Activated T-cell treated with anti-CD3 and anti-CD28 coated beads, Interleukin-2, amount 50 U/mL, for 72 hours (primary cell): Measurements from ENCODE around the gene DOCK4. TPM values are rescaled to one million over a fixed set of nuclear protein-coding genes. Genes with fewer than 3 reads are reported as not detected.

Experiments used
- ATAC-seq, 2 donors: fragments of 150-1000 bp; cut with Tn5 transposase; replicated peaks in 1 of 2; 2 replicates each; pipeline ENCODE4 v1.10.0; 2021; ENCODE audit warnings: moderate library complexity in 2 of 2, mild to moderate bottlenecking in 1 of 2
- DNase-seq, 2 donors: peaks; one replicate each; pipeline ENCODE4 v3.0.0; 2021 to 2022; ENCODE audit warnings: mixed read lengths in 1 of 2
- H3K27ac Mint-ChIP-seq: one replicate; pipeline ENCODE4 v1.8.0; 2022; ENCODE audit warnings: mild to moderate bottlenecking, moderate library complexity, mixed read lengths
- H3K27me3 Mint-ChIP-seq: one replicate; pipeline ENCODE4 v1.8.0; 2022; ENCODE audit warnings: low read depth, mixed read lengths
- H3K36me3 Mint-ChIP-seq, 2 donors: one replicate each; pipeline ENCODE4 v1.8.0; 2022; ENCODE audit warnings: mixed read lengths in 2 of 2, mild to moderate bottlenecking in 1 of 2; ENCODE audit not compliant: insufficient read depth in 2 of 2
- H3K4me1 Mint-ChIP-seq: one replicate; pipeline ENCODE4 v1.8.0; 2022; ENCODE audit warnings: low read depth, mixed read lengths
- H3K4me3 Mint-ChIP-seq, 2 donors: one replicate each; pipeline ENCODE4 v1.8.0; 2022; ENCODE audit warnings: mild to moderate bottlenecking in 2 of 2, mixed read lengths in 2 of 2, moderate library complexity in 2 of 2
- H3K9me3 Mint-ChIP-seq, 2 donors: one replicate each; pipeline ENCODE4 v1.8.0; 2022; ENCODE audit warnings: mixed read lengths in 2 of 2
- total RNA-seq, 2 donors: library from RNA; stranded (reverse); gene quantifications; one replicate each; pipeline ENCODE4 v1.2.3, GENCODE V29; 2022

The DOCK4 gene
- total RNA-seq, 2 donors from 2014 or later = 0.29 to 0.53 TPM

DNA sequence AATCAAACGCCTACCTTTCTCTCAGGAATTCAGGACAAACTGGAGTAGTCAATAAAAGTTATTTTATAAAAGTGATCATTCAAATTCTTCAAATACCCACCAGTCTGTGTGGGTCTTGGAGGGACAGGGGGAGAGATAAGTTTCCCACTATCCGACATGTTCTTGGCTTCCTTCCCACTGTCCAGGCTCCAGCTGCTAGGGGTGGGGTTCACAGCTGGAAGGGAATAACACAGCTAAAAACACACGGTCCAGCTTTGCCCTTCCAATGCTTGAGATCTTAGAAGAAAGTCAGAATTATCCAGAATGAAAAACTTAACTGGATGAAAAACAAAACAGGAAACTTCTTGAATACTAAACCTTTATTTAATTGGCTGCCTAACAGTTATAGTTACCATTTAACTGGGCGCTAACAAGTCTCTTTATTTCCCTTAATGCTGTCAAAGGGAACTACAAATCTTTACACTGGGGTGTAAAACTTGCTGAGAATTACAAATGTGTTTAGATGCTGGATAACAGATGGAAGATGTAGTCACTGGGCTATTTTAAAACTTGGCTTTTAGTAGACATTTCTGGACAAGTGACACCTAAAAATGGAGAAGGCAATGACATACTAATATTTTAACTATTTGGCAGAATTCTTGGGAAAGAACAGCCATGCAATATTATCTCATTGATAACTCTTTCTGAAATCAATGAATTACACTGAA, 471.1 kb downstream of the DOCK4 start:
- peaks cover 8% of the 10 kb centered on the region for H3K27me3 Mint-ChIP-seq
- no peaks in the 10 kb centered on the region for H3K9me3 Mint-ChIP-seq
- H3K4me1 Mint-ChIP-seq = no peaks in the 10 kb centered on the region
- no peak overlapping the region for H3K4me3 Mint-ChIP-seq
- no peak overlapping the region for H3K27ac Mint-ChIP-seq
- DNase-seq (no peak), ATAC-seq (no peak)
- H3K36me3 Mint-ChIP-seq = no peaks in the 10 kb centered on the region

DNA sequence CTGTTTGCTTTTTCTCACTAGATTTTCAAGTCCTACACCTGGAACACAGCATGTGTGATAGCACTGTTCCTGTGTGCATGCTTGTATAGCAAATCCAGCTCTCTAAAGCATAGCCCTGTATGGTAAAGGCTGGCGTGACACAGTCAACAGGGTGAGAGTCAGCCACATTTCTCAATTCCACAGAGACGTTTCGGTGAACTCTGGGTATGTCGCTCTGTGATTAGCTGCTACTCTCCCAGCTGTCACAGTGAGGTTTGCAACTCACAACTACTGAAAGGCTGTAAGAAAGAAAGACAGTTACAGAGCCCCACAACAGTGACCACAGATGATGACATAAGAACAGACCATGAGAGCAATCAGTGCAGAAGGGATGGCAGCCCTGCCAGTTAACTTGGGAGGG, 473.3 kb downstream of the DOCK4 start:
- Mint-ChIP-seq H3K27me3 (peaks cover 8% of the 10 kb centered on the region), H3K4me3 (no peak overlapping the region), H3K27ac (no peak overlapping the region), H3K9me3 (no peaks in the 10 kb centered on the region), H3K4me1 (no peaks in the 10 kb centered on the region), H3K36me3 (no peaks in the 10 kb centered on the region)
- no peak for ATAC-seq
- no peak for DNase-seq

DNA sequence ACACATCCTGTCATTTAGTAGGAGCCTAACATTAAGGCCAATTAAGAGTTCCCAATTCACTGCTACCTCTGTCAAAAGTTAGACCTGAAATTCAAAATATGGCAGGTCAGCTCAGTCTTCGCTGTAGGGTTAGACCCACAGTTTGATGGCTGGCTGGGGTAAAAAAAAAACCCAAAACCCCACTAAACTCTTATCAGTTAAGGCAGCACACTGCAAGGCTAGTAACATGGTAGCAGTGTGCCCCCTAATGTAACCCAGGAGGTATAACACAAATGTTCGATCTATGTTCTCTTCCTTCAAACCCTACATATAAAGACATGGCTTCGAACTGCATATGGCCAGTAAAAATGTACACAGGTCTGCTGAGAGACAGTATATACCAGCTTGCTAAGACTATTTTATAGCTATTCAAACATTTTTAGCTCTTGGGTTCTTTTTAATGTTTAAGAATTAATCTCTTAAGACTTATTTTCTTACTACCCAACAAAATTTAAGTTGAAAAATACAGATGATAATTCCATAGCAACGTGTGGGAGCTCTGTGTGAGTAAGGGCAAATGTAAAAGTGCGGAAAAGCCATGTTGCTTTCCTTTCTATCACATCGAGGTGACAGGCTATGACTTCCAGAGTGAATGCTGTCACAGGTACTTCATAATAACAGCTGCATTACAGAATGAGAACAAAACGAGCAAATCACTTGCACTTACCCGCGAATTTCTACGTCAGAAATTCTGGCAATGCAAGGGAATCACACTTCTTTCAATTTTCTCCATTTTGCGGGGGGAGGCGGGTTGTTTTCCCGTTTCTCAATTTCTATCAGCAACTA, 475.5 kb downstream of the DOCK4 start:
- ATAC-seq = peak; percentile 51 to 65
- Mint-ChIP-seq H3K27me3 (no peaks in the 10 kb centered on the region), H3K36me3 (no peaks in the 10 kb centered on the region), H3K4me3 (no peak overlapping the region), H3K27ac (no peak overlapping the region), H3K4me1 (no peaks in the 10 kb centered on the region), H3K9me3 (no peaks in the 10 kb centered on the region)
- DNase-seq = peak; percentile 4 to 16

DNA sequence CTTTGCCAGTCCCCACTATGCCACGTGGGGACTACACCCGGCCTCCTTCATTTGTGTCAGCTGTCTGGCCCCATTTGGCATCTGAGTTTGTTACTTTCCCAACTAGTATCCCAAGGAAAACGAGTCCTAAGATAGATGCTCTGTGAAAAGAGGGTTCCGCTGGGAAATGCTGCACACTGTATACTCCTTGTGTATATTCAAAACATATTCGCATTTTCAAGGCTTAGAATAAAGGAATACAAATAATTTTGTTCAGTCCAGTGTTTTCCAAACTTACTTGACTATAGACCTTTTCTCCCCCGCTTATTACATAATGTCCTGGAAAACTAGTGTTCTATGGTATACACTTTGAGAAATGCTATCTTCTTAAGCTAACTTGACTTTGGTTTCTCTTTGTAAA, 476.1 kb downstream of the DOCK4 start:
- DNase-seq (no peak), ATAC-seq (no peak)
- no peaks in the 10 kb centered on the region for H3K27me3 Mint-ChIP-seq
- H3K27ac Mint-ChIP-seq = no peak overlapping the region
- no peaks in the 10 kb centered on the region for H3K9me3 Mint-ChIP-seq
- H3K4me1 Mint-ChIP-seq = no peaks in the 10 kb centered on the region
- H3K4me3 Mint-ChIP-seq = no peak overlapping the region
- no peaks in the 10 kb centered on the region for H3K36me3 Mint-ChIP-seq

DNA sequence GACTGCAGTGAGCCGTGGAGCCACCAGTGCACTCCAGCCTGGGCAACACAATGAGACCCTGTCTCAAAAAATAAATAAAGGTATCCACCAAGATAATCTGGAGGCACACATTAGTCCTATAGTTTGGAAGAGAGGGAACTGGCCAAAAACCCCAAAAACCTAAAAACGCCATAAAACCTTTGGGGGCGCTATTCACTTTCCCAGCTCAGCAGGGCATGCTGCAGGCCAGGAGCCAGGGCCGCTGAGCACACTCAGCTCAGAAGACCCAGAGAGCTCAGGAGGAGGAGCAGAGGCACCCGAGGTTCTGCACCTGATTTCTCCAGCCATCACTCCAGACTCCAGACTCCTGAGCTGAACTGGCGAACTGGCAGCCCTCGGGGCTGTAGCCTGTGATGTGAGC, 476.7 kb downstream of the DOCK4 start:
- ATAC-seq = no peak
- Mint-ChIP-seq H3K9me3 (no peaks in the 10 kb centered on the region), H3K4me3 (no peak overlapping the region), H3K27me3 (no peaks in the 10 kb centered on the region), H3K4me1 (no peaks in the 10 kb centered on the region), H3K27ac (no peak overlapping the region), H3K36me3 (no peaks in the 10 kb centered on the region)
- DNase-seq = no peak

DNA sequence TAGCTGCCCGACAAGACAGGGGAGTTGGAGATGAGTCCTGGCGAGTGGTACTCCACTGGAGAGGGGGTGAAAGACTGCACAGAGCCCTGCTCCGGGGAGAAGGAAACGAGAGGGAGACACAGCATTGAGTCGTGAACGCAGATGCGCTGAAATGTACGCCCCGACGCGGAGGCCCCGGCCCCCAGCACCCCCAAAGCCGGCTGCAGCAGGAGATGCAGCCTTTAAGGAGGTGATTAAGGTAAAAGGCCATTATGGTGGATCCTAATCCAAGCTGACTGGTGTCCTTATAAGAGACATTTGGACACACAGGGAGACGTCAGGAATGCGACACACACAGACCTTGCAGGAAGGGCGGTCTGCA, 477.6 kb downstream of the DOCK4 start:
- no peaks in the 10 kb centered on the region for H3K4me1 Mint-ChIP-seq
- ATAC-seq = no peak

DNA sequence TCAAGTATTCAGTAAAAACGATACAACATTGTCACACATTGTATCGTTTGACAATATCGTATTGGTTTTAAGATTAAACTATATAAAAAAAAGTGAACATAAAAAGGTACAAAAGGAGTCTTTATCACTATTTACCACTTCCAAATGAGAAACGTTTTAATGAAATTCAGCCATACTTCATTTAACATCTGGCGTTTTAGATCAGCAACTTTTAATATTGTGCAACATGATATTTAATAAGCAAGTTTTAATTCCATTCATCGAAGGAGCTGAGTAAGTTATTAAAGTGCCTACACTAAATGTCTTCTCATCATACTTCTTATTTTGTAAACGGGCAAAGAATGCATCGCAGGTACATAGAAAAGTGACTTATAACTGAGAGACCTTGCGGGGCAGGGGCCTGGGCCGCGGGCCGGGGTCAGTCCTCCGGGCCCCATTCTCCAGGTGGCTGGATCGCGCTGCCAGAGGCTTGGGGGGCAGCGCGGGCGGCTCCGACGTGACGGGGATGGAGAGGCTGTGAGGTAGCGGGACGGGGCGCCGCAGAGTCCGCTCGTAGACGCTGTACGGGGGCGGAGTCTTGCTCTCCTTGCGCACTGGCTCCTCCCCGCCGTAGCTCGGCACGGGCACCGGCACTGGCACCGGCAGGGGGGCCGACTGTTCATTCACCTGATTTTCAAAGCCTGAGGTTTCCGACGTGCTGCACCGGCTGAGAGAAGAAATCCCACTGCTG, 478.1 kb downstream of the DOCK4 start:
- H3K4me3 Mint-ChIP-seq = peak overlapping the region in 1 of 2 donors; percentile 40
- H3K36me3 Mint-ChIP-seq = no peaks in the 10 kb centered on the region
- ATAC-seq (no peak), DNase-seq (no peak)
- H3K9me3 Mint-ChIP-seq = no peaks in the 10 kb centered on the region
- no peaks in the 10 kb centered on the region for H3K27me3 Mint-ChIP-seq
- no peak overlapping the region for H3K27ac Mint-ChIP-seq
- H3K4me1 Mint-ChIP-seq = no peaks in the 10 kb centered on the region

More for the DNA sequence above, 477.6 kb downstream of the DOCK4 start:
- DNase-seq = no peak
- Mint-ChIP-seq H3K27ac (no peak overlapping the region), H3K27me3 (no peaks in the 10 kb centered on the region), H3K36me3 (no peaks in the 10 kb centered on the region), H3K4me3 (peak overlapping the region in 1 of 2 donors; percentile 40), H3K9me3 (no peaks in the 10 kb centered on the region)

DNA sequence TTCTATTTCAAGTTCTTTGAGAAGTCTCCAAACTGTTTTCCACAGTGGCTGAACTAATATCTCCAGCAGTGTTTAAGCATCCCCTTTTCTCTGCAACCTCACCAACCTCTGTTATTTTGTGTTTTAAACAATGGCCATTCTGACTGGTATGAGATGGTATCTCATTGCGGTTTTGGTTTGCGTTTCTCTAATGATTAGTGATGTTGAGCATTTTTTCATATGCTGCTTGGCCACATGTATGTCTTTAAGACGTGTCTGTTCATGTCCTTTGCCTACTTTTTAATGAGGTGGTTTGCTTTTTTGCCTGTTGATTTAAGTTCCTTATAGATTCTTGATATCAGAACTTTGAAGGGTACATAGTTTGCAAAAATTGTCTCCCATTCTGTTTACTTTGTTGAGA, 487.3 kb downstream of the DOCK4 start:
- no peak for DNase-seq
- H3K36me3 Mint-ChIP-seq = no peaks in the 10 kb centered on the region
- H3K27ac Mint-ChIP-seq = no peak overlapping the region
- peaks cover 7% of the 10 kb centered on the region for H3K27me3 Mint-ChIP-seq
- H3K4me3 Mint-ChIP-seq = no peak overlapping the region
- no peaks in the 10 kb centered on the region for H3K4me1 Mint-ChIP-seq
- ATAC-seq = no peak
- peaks cover 0 to 2% of the 10 kb centered on the region in 2 donors for H3K9me3 Mint-ChIP-seq

DNA sequence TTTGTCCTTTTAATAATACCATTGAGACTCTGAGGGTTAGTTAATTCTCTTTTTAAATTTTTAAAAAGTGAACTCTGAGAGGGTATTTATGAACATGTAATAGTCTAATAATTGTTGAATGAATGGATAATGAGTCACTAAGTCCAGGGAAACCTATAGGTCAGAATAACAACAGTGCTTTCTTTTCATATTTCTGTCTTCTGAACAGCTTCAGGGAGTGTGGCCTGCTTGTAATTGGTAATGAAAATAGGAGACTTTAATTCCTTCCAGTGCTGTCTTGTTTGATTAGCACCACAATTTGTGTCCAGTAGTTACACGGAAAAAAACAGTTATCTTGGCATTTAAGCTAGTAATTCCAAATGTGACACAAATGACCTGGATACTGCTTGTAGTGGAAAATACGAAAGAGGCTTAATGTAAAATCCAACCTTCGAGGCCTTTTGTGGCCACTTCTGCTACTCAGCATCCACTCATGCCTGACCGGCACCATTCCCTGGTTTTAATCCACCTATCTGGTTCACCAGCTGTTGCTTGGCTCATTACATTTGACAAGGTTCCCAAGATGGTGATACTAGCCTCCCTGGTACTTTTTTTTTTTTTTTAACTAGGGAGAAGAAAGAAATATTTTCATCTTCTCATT, 494.7 kb downstream of the DOCK4 start:
- no peaks in the 10 kb centered on the region for H3K9me3 Mint-ChIP-seq
- DNase-seq = no peak
- no peaks in the 10 kb centered on the region for H3K4me1 Mint-ChIP-seq
- no peaks in the 10 kb centered on the region for H3K36me3 Mint-ChIP-seq
- no peak overlapping the region for H3K27ac Mint-ChIP-seq
- peaks cover 14% of the 10 kb centered on the region for H3K27me3 Mint-ChIP-seq
- no peak overlapping the region for H3K4me3 Mint-ChIP-seq
- no peak for ATAC-seq

DNA sequence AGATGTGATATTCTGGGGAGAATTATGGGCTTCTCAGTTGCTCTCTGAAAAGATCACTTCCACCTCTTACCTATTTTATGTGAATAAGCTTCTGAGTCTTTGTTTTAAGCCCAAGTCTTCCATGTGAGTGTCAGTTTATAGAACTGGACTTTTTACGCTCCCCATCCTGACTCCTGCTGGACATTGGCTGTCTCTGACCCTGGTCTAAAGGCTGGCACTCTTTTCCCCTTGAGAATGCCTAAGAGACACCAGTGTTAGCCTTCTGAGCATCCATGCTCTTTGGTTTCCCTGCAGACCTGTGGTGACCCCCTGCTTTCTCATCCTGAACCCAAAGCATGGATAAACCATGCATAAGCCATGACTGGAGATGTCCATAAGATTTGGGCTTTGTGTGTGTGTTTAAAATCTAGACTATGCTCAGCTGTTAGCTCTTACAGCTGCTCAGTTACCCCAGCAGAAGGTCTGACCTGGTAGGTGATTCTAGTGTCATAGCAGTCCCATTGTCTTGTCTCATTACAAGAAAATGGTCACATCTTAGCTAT, 495.3 kb downstream of the DOCK4 start:
- ATAC-seq (no peak), DNase-seq (no peak)
- Mint-ChIP-seq H3K27me3 (peaks cover 14% of the 10 kb centered on the region), H3K4me3 (no peak overlapping the region), H3K4me1 (no peaks in the 10 kb centered on the region), H3K27ac (no peak overlapping the region), H3K9me3 (no peaks in the 10 kb centered on the region), H3K36me3 (no peaks in the 10 kb centered on the region)

DNA sequence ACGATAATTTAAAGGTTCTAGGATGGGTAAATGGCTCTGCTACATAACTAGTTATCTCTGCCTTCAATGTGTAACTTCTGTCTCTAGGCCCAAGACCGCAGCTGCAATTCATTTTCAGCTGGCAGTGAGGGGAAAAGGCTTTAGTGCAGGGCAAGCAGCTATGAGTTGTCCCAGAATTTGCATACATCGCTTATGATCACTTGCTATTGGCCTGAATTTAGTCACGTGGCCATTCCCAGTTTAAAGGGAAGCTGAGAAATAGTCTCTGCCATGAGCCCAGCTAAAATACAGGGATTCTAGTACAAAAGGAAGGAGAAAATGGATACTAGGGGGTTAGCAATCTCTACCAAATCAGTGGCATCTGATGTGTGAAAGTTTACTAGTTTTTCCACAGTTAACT, 498.1 kb downstream of the DOCK4 start:
- Mint-ChIP-seq H3K27me3 (peaks cover 10% of the 10 kb centered on the region), H3K36me3 (peaks cover 0 to 2% of the 10 kb centered on the region in 2 donors)

DNA sequence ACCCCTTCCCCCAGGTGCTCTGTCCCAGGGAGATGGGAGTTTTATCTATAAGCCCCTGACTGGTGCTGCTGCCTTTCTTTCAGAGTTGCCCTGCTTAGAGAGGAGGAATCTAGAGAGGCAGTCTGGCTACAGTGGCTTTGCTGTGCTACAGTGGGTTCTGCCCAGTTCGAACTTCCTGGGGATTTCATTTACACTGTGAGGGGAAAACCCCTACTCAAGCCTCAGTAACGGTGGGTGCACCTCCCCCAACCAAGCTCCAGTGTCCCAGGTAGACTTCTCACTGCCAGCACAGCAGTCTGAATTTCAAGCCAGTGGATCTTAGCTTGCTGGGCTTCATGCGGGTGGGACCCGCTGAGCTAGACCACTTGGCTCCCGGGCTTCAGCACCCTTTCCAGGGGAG, 500.4 kb downstream of the DOCK4 start:
- Mint-ChIP-seq H3K27me3 (peaks cover 4% of the 10 kb centered on the region), H3K36me3 (peaks cover 0 to 2% of the 10 kb centered on the region in 2 donors), H3K27ac (no peak overlapping the region), H3K4me1 (no peaks in the 10 kb centered on the region), H3K4me3 (no peak overlapping the region), H3K9me3 (peaks cover 0 to 8% of the 10 kb centered on the region in 2 donors)
- ATAC-seq = no peak
- DNase-seq = no peak

More for the DNA sequence above, 498.1 kb downstream of the DOCK4 start:
- Mint-ChIP-seq H3K9me3 (peaks cover 0 to 8% of the 10 kb centered on the region in 2 donors), H3K4me1 (no peaks in the 10 kb centered on the region), H3K27ac (no peak overlapping the region), H3K4me3 (no peak overlapping the region)
- ATAC-seq = no peak
- DNase-seq = no peak
